ENCODE results near the gene EPHB1. TPM values are rescaled to one million over a fixed set of nuclear protein-coding genes. Genes with fewer than 3 reads are reported as not detected.

EPHB1 gene
- total RNA-seq, 4 donors from 2014 or later = 2.3 to 5.6 (median 4.6) TPM

- H3K4me3 ChIP-seq (replicated peaks in 1 of 3) = no peak overlapping the region
- H3K36me3 ChIP-seq = no peaks in the 10 kb centered on the region
- no peak for DNase-seq
- no peak for TF ChIP-seq POLR2A (IDR thresholded peaks at IDR 0.05)
- TF ChIP-seq CTCF (IDR thresholded peaks at IDR 0.05) = no peak
- no peak overlapping the region for H3K27ac ChIP-seq
- no peaks in the 10 kb centered on the region for H3K9me3 ChIP-seq
- WGBS, 2 donors = 65 to 83% methylated on average over 3 of the region's 3 CpGs
- H3K27me3 ChIP-seq = no peaks in the 10 kb centered on the region
- peaks cover 7 to 9% of the 10 kb centered on the region in 2 donors for H3K4me1 ChIP-seq
- intact Hi-C loops (cut with DNase I) = no loop called here
Observed at GRCh38 chr3:135237371-135238143, 442.5 kb downstream of the EPHB1 start.

GRCh38 chr3:135238236-135238830 is 443.3 kb downstream of the EPHB1 start:
- Histone ChIP-seq H3K36me3 (no peaks in the 10 kb centered on the region), H3K27ac (no peak overlapping the region), H3K4me3 (replicated peaks in 1 of 3) (no peak overlapping the region), H3K4me1 (peaks cover 7 to 9% of the 10 kb centered on the region in 2 donors), H3K27me3 (no peaks in the 10 kb centered on the region), H3K9me3 (no peaks in the 10 kb centered on the region)
- 80 to 86% methylated on average over 4 of the region's 4 CpGs for WGBS, 2 donors
- DNase-seq = no peak
- TF ChIP-seq CTCF (IDR thresholded peaks at IDR 0.05) (no peak), POLR2A (IDR thresholded peaks at IDR 0.05) (no peak)
- intact Hi-C loops (cut with DNase I) = no loop called here

- no peak overlapping the region for H3K27ac ChIP-seq
- TF ChIP-seq CTCF (IDR thresholded peaks at IDR 0.05) = no peak
- TF ChIP-seq POLR2A (IDR thresholded peaks at IDR 0.05) = no peak
- intact Hi-C loops (cut with DNase I) = no loop called here
- peaks cover 7 to 9% of the 10 kb centered on the region in 2 donors for H3K4me1 ChIP-seq
- 72 to 77% methylated on average over 6 of the region's 6 CpGs for WGBS, 2 donors
- H3K4me3 ChIP-seq (replicated peaks in 1 of 3) = no peak overlapping the region
- no peaks in the 10 kb centered on the region for H3K36me3 ChIP-seq
- no peak for DNase-seq
- H3K9me3 ChIP-seq = no peaks in the 10 kb centered on the region
- H3K27me3 ChIP-seq = no peaks in the 10 kb centered on the region
Observed at GRCh38 chr3:135238871-135239614, 444.0 kb downstream of the EPHB1 start.

- Histone ChIP-seq H3K36me3 (no peaks in the 10 kb centered on the region), H3K4me3 (replicated peaks in 1 of 3) (no peak overlapping the region), H3K27me3 (no peaks in the 10 kb centered on the region), H3K27ac (no peak overlapping the region), H3K4me1 (peaks cover 7 to 9% of the 10 kb centered on the region in 2 donors), H3K9me3 (no peaks in the 10 kb centered on the region)
- TF ChIP-seq POLR2A (IDR thresholded peaks at IDR 0.05) (no peak), CTCF (IDR thresholded peaks at IDR 0.05) (no peak)
- intact Hi-C loops (cut with DNase I) = no loop called here
- no peak for DNase-seq
- WGBS, 2 donors = 60 to 78% methylated on average over 1 of the region's 1 CpG
Observed at GRCh38 chr3:135239615-135239884, 444.5 kb downstream of the EPHB1 start.

GRCh38 chr3:135240426-135240825 is 445.4 kb downstream of the EPHB1 start:
- no peak overlapping the region for H3K27ac ChIP-seq
- H3K36me3 ChIP-seq = no peaks in the 10 kb centered on the region
- H3K4me1 ChIP-seq = peaks cover 7 to 9% of the 10 kb centered on the region in 2 donors
- no peak overlapping the region for H3K4me3 ChIP-seq (replicated peaks in 1 of 3)
- peak; percentile 45 to 63 for DNase-seq
- no peaks in the 10 kb centered on the region for H3K9me3 ChIP-seq
- intact Hi-C loops (cut with DNase I) = no loop called here
- no peaks in the 10 kb centered on the region for H3K27me3 ChIP-seq
- TF ChIP-seq CTCF (IDR thresholded peaks at IDR 0.05) = peak in 4 of 6 experiments; percentile 17 to 39 (median 25)
- TF ChIP-seq POLR2A (IDR thresholded peaks at IDR 0.05) = no peak

Measured in thyroid gland (tissue), 4 donors.